ENCODE measurements around the gene MED1.

GRCh38 chr17:39365872-39366271 lies 85.2 kb downstream of the MED1 start:
- TF ChIP-seq CTCF (optimal IDR thresholded peaks at IDR 0.05 in 1 of 3, IDR thresholded peaks at IDR 0.05 in 1 of 3, conservative IDR thresholded peaks at IDR 0.05 in 1 of 3; ENCODE audit: extremely low read depth in 1 of 3, insufficient read depth in 2 of 3, low read length in 3 of 3) (no peak), EZH2 (IDR thresholded peaks at IDR 0.05; ENCODE audit: low read length) (no peak)
